ENCODE results near the gene ZNF213.

DNA sequence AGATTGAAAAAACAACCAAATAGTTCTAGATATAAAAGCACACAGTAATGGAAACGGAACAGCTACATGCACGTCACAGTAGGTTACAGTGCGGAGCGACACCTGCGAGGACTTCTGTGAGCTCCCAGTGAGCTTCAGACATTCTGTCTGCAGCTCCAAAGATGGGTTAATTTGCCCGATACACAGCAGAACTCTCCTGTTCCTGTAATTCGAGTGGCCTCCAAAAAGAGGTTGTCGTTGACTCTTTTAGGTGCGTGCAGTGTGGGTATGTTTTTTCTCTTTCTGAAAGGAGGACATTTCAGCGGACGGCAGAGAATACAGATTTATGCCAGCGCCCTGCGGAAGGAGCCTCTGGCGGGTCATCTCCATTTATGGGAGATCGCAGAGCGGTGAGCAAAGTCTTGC lies 56.1 kb downstream of the ZNF213 start:
- no peak for TF ChIP-seq ZFX (IDR thresholded peaks at IDR 0.05; ENCODE audit: borderline replicate concordance)
- TF ChIP-seq, protein P1, sequence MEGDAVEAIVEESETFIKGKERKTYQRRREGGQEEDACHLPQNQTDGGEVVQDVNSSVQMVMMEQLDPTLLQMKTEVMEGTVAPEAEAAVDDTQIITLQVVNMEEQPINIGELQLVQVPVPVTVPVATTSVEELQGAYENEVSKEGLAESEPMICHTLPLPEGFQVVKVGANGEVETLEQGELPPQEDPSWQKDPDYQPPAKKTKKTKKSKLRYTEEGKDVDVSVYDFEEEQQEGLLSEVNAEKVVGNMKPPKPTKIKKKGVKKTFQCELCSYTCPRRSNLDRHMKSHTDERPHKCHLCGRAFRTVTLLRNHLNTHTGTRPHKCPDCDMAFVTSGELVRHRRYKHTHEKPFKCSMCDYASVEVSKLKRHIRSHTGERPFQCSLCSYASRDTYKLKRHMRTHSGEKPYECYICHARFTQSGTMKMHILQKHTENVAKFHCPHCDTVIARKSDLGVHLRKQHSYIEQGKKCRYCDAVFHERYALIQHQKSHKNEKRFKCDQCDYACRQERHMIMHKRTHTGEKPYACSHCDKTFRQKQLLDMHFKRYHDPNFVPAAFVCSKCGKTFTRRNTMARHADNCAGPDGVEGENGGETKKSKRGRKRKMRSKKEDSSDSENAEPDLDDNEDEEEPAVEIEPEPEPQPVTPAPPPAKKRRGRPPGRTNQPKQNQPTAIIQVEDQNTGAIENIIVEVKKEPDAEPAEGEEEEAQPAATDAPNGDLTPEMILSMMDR (IDR thresholded peaks at IDR 0.05): no peak

Measured in 22Rv1 (cell line).